Spleen (tissue), 7 donors: ENCODE results near the gene DRC1.

ENCODE experiments used
- CTCF ChIP-seq, 11 experiments: fragments of 200-600 bp in 7 of 11; fragments of 450-650 bp in 4 of 11; sonication (generic) in 4 of 11; IDR thresholded peaks in 8 of 11; conservative IDR thresholded peaks in 3 of 11; 1 replicate in 7 of 11; 2 replicates in 4 of 11; pipeline versions ENCODE4 v1.4.0 to v1.8.0; 2016 to 2021; ENCODE audit warnings: antibody characterized with exemption in 11 of 11, inconsistent platforms in 4 of 11, mild to moderate bottlenecking in 1 of 11
- POLR2A ChIP-seq, 3 donors: fragments of 450-650 bp; IDR thresholded peaks; one replicate each; pipeline ENCODE4 v1.5.1; 2017; ENCODE audit warnings: antibody characterized with exemption in 3 of 3, mild to moderate bottlenecking in 1 of 3
- POLR2AphosphoS5 ChIP-seq, 3 donors: sonication (generic); formaldehyde crosslinking; IDR thresholded peaks; one replicate each; pipeline ENCODE4 v1.5.1; 2017; ENCODE audit warnings: antibody characterized with exemption in 3 of 3
- donor health status: DM: no; HTN: no; CAD: no; lungs with moderate emphysema.
- donor health status: DM: no; HTN: no; CAD: no.
- donor health status: DM: no; HTN: no; CAD: no.

- no peak for TF ChIP-seq CTCF (IDR thresholded peaks at IDR 0.05 in 8 of 11, conservative IDR thresholded peaks at IDR 0.05 in 3 of 11)
- TF ChIP-seq POLR2AphosphoS5 (IDR thresholded peaks at IDR 0.05): no peak
- TF ChIP-seq POLR2A (IDR thresholded peaks at IDR 0.05): no peak
Measured at GRCh38 chr2:26457695-26458364, 56.1 kb downstream of the DRC1 start.
